ENCODE results near the gene SLC12A7.
A peak's percentile ranks its signal among the peaks of the same experiment; 100 is the strongest.

The SLC12A7 gene

DNA sequence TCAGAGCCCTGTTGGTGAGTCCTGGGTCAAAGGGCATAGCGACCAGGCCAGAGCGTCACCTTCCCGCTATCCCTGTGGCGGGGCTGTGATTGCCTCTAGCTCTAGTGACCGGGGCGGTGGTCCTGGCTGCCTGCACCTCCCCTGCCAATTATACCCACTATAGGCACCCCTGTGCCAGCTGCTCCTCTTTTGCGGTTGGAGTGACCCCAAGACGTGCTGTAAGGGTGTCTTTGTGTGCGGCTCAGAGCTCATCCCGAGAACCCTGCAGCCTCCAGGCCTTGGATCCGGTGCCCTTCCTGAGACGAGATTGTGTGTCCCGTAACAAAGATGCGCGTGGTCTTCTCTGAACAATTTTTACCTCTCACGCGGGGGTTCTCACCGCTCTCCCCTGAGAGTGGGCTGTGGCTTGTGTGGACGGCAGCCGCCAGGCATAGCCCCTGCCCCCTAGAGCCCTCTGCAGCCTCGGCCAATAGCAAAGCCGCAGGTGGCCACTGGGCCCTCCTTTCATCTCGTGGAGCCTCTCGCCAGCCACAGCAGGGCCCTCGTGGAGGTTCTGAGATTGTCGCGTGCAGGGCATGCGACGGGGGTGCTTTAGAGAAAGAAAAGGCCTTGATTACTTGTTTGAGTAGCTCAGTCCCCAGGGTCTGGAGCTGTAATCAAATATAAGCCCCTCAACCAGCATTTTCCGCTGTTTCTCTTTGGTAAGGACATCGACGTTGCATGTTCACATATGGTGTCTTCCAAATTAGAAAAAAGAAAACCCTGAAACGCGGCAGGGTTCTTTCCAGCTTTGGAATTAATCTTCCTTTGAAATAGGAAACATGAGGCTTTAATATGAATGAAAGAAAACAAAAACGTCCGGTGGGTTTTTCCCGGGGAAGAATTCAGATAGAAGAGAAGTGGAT is 92.6 kb downstream of the SLC12A7 start:
- no peak for DNase-seq (ENCODE audit: low read depth in 2 of 2)

GRCh38 chr5:1018596-1018995 is 93.3 kb downstream of the SLC12A7 start:
- no peak for DNase-seq (ENCODE audit: low read depth in 2 of 2)

DNA sequence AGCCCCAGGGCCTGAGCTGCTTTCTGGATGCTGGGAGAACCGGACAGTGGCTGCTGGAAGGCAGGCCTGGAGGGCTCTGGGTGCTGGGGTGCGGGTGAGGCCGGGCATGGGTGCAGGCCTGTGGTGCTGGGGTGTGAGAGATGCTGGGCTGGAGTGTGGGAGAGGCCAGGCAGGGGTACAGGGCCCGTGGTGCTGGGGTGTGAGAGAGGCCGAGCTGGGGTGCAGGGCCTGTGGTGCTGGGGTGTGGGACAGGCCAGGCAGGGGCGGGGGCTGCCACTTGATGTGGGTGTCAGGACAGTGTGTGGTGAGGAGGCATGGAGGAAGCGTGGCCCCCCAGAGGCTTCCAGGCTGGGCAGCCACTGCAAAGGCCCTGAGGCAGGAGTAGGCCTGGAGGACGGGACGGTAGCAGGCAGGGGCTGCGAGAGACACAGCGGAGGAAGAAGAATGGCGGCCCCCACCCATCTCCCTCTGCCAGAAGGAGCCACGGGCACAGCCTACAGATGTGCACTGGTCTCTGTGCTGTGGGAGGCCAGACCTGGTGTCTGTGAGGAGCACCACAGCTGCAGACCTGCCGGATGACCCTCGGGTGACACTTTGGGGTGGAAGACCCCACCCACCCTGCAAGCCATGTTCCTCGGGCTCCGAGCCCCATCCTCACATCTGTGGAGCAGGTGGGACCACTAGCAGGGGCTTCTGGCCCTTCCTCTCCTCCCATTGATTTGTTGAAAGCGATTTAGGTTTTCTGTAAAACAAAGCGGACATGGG is 94.0 kb downstream of the SLC12A7 start:
- no peak for DNase-seq (ENCODE audit: low read depth in 2 of 2)

DNA sequence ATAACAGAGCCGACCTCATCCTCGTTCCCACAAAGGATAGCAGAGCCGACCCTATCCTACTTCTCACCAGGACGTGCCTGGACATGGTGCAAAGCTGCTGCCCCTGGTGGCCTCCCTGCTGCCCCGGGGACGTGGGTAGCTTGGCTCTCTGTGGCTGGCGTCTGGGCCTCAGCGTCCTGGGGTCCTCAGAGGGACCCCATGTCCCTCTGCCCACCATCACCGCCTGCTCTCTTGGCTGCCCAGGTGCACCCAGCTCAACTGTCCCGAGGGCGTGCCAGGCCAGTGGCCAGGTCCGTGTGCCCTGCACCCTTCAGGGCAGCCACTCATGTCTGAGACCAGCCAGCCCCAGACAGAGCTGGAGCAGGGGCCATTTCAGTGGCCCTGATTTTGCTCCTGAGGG is 94.8 kb downstream of the SLC12A7 start:
- no peak for DNase-seq (ENCODE audit: low read depth in 2 of 2)

DNA sequence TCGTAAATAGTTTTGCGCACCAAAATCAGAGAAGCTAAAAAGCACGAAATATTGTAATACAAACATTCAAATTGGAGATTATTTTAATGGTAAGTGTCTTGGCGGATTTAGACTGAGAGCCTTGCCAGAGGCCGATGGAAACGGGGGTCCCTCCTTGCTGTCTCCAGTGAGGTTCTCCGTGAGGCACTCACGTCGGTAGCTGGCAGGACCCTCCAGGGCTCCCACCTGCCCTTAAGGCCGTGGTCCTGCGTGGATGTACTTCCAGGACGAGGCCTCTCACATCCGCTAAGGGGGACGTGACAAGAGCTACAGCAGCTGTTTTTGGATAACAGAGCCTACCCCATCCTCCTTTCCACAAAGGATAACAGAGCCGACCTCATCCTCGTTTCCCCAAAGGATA is 95.4 kb downstream of the SLC12A7 start:
- no peak for DNase-seq (ENCODE audit: low read depth in 2 of 2)

GRCh38 chr5:1016036-1016435 is 95.8 kb downstream of the SLC12A7 start:
- no peak for DNase-seq (ENCODE audit: low read depth in 2 of 2)

- DNase-seq (ENCODE audit: low read depth in 2 of 2) = no peak
Observed at GRCh38 chr5:1015507-1015906, 96.4 kb downstream of the SLC12A7 start.

GRCh38 chr5:1014781-1015221 is 97.1 kb downstream of the SLC12A7 start:
- no peak for DNase-seq (ENCODE audit: low read depth in 2 of 2)

GRCh38 chr5:1014346-1014745 is 97.5 kb downstream of the SLC12A7 start:
- DNase-seq (ENCODE audit: low read depth in 2 of 2) = no peak

DNA sequence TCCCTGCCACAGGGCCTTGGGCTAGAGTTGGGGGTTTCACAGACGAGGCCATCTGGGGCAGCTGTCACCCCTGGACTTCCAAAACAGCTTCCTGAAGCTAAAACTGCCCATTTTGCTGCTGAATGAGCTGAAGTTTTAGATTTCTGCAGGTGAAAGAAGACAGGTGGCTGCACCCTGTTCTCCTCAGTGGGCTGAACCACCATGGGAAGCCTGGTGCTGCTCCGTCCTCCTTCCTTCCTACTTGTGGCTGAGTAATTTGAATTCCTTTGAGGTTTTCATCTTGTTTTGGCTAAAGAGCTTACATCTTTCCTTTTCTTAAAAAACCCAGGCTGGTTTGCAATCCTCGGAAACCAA is 97.9 kb downstream of the SLC12A7 start:
- DNase-seq (ENCODE audit: low read depth in 2 of 2) = no peak

GRCh38 chr5:1013238-1013947 is 98.5 kb downstream of the SLC12A7 start:
- DNase-seq (ENCODE audit: low read depth in 2 of 2) = no peak

- no peak for DNase-seq (ENCODE audit: low read depth in 2 of 2)
Observed at GRCh38 chr5:1012900-1013237, 99.0 kb downstream of the SLC12A7 start.

- no peak for DNase-seq (ENCODE audit: low read depth in 2 of 2)
Observed at GRCh38 chr5:1012313-1012841, 99.5 kb downstream of the SLC12A7 start.

- DNase-seq (ENCODE audit: low read depth in 2 of 2) = no peak
Observed at GRCh38 chr5:1011741-1012312, 100.0 kb downstream of the SLC12A7 start.

- no peak for DNase-seq (ENCODE audit: low read depth in 2 of 2)
Observed at GRCh38 chr5:1011226-1011631, 100.6 kb downstream of the SLC12A7 start.

DNA sequence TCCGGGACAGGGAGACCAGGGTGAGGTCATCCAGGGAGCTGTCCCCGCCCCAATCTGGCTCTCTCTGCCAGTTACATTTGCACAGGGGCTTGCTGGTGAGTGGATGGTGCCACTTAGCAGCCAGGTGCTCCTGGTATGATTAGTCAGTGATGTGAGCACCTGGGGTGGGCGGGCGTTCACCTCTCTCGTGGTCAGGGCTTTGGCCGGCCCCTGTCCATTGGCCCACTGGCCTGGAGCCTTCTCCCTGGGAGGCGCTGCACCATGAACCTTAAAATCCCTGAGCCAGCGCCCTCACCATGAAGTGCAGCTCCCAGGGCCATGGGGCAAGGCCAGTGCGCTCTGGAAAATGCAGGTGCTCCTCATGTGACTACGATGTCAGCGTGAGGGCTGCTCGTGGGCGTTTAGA is 101.2 kb downstream of the SLC12A7 start:
- DNase-seq (ENCODE audit: low read depth in 2 of 2) = no peak

DNA sequence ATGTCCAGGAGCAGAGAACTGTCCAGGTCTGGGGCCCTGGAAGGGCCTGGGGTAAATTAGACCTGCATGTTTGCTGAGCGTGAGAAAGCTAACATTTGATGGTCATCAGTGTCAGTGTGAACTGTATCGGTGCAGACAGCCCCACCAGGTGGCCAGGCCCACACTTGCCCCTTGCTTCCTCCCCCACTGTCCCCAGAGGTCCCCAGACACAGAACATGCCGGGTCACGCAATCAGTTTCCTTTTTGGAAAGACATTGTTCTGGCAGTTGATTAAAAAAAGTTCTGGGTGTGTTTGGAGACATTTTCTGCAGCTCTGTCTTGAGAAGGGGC is 101.7 kb downstream of the SLC12A7 start:
- no peak for DNase-seq (ENCODE audit: low read depth in 2 of 2)

DNA sequence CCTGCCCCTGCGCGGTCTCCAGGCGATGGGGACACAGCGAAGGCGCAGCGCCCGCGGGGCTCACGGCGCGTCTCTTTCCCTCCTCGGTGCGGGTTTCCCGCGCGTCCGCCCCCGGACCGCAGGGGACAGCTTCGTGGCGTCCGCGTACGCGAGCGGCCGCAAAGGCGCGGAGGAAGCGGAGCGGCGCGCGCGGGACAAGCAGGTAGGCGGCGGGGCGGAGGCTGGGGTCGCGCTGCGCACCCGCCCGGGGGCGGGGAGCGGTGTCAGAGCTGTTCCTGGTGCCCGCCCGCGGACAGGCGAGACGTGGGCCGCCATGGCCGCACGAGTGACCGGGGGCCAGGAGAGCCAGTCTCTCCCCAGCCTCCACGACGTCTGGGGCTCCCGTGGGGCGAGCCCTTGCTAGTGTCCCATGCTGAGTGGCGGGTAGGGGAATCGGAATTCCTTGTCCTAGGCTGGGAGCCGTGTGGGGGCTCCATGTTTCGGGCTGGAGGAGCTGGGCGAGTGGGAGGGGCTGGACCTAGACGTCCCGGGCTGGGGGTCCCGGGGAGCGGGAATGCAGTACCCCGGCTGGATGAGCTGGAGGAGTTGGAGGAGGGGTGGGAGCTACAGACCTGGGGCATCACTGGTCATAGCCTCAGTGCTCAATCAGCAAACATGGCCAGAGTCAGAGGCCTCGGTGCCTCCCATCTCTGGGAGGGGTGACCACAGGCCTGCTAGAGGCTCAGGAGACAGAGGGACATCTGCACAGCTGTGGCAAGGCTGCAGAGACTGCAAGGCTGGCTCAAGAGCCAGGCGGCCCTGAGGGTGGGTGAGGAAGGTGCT is 102.3 kb downstream of the SLC12A7 start:
- DNase-seq (ENCODE audit: low read depth in 2 of 2) = no peak

DNA sequence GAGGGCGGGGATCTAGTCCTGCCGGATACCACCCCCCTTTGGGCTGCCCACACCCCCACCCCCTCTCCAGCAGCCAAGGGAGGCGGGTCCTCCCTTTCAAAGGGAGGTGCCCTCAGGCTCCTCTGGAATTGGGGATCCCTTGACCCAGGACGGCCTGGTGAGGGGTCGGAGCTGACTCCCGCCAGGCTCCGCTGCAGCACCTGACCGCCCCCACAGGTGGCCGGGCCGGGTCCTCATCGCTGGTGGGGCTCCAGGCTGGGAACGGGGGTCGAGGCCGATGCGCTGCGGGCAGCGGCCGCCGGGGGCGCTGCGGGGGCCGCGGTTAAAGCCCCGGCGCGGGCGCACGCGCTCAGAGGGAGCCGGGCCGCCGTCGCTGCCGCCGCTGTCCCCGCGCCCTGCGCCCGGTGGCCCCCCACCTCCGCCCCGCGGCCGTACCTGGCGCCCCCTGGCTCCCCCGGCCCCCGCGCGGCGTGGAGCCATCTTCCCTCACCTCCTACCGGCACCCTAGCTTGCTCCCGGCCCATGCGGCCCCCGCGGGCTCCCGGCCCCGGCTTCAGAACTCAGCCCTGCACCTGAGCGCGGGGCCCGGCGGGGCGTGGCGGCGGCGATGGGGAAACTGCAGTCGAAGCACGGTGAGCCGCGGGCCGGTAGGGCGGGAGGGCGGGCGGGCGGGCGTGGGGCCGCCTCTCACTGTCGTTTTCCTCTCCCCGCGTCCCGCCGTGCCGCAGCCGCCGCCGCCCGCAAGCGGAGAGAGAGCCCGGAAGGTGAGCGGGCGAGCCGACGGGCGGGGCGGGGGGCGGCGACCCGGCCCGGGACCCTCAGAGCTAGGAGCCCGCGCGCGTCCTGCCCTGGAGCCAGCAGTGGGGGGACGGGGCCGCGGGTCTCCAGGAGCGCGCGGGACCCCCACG is 103.2 kb downstream of the SLC12A7 start, which contains the start of gene NKD2:
NKD2 (plus strand) TSS at position 352 of the 908 bp plus-strand sequence; CDS start at position 608, 256 bp downstream.
- peak in 1 of 2 donors; percentile 19 for DNase-seq (ENCODE audit: low read depth in 2 of 2)
